ENCODE data around the gene FARSA.
A peak's percentile ranks its signal among the peaks of the same experiment; 100 is the strongest.

The FARSA gene

DNA sequence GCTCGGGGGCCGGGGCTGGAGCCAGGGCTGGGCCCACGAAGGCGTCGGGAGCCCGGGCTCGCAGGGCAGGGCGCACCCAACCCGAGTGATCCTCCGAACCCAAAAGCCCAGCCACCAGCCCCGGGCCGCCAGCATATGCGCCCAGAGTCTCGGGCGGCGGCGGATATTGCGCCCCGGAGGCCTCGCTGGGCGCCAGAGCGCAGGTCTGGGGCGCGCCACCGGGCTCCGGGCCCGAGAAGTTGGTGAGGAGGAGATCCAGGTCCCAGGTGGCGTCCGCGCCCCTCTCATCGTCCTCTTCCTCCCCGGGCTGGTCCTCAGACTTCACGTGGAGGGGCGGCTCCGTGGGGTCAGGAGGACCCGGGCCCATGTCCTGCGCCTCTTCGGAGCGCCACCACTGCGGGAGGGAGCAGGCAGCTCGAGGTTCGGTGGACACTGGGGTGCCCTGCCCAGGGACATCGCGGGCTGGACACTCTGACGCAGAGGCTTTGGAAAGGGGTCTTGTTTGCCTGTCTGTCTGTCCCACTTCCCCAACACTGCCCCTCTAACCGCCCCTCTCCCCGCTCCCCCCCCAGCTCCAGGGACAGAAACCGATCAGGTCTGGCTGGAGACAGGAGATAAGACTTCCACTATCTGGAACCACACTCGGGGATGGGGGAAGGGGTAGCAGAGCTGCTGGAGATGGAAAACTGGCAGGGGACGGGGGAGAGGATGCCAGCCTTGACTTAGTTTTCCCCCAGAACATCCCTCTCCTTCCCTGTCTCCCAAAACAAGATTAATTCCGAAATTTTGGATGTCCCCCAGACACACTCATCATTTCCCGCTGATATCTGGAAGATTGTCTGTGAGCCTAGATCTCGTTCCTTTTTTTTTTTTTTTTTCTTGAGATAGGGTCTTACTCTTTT, 47.5 kb downstream of the FARSA start:
- no peak overlapping the region for H3K4me3 ChIP-seq (ENCODE audit: low read depth, low read length)
- no peak for DNase-seq (ENCODE audit: low read depth)
- TF ChIP-seq, protein P1, sequence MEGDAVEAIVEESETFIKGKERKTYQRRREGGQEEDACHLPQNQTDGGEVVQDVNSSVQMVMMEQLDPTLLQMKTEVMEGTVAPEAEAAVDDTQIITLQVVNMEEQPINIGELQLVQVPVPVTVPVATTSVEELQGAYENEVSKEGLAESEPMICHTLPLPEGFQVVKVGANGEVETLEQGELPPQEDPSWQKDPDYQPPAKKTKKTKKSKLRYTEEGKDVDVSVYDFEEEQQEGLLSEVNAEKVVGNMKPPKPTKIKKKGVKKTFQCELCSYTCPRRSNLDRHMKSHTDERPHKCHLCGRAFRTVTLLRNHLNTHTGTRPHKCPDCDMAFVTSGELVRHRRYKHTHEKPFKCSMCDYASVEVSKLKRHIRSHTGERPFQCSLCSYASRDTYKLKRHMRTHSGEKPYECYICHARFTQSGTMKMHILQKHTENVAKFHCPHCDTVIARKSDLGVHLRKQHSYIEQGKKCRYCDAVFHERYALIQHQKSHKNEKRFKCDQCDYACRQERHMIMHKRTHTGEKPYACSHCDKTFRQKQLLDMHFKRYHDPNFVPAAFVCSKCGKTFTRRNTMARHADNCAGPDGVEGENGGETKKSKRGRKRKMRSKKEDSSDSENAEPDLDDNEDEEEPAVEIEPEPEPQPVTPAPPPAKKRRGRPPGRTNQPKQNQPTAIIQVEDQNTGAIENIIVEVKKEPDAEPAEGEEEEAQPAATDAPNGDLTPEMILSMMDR (conservative IDR thresholded peaks at IDR 0.05; ENCODE audit: low read depth, low read length), result no peak

DNA sequence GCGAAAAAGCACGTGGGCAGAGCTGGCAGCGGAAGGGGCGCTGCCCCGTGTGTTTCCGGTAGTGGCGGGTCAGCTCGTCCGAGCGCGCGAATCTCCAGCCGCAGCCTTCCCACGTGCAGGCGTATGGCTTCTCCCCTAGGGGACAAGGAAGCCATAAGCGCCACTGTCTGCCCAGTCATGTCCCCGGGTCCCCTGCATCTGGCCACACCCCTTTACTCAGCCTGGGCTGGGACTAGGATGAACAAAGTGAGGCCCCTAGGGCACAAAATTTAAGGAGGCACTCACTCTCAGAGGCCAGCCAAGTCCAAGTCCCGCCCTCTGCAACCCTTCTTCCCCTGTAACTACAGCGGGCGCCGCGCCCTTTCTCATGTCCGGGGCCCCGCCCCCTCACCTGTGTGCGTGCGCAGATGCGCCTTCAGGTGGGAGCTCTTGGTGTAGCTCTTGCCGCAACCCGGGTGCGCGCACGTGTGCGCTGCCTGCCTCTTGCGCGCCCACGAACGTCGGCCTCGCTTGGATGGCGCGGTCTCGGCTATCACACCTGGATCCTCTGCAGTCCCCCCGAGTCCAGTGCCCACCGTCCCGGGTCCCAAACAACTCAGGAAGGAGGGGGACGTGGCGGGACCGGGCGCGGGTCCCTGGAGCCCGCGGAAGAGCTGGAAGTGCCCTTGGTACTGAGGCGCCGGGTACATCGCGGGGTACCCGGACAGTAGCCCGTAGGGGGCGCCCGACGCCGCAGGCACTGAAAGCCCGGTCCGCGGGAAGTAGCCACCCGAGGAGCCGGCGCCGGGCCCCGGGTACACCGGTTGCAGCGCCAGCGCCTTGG, 48.4 kb downstream of the FARSA start:
- TF ChIP-seq, protein P1 (conservative IDR thresholded peaks at IDR 0.05; ENCODE audit: low read depth, low read length), result peak; percentile 69
- peak; percentile 58 for DNase-seq (ENCODE audit: low read depth)
- H3K4me3 ChIP-seq (ENCODE audit: low read depth, low read length), result peak overlapping the region; percentile 32

DNA sequence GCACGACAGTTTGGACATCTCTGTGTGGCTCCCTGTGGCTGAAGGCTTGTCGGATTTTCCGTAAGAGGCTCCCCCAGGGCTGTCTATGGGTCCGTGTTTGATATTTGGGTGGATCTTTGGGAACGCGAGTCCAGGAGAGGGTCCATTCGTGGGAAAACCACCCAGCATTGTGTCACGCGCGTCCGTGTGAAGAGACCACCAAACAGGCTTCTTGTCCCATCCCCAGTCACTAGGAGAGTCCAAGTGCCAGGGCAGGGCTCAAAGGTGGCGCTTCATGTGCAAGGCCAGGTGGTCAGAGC, 48.9 kb downstream of the FARSA start:
- H3K4me3 ChIP-seq (ENCODE audit: low read depth, low read length), result no peak overlapping the region
- TF ChIP-seq, protein P1 (conservative IDR thresholded peaks at IDR 0.05; ENCODE audit: low read depth, low read length), result no peak
- DNase-seq (ENCODE audit: low read depth), result no peak

DNA sequence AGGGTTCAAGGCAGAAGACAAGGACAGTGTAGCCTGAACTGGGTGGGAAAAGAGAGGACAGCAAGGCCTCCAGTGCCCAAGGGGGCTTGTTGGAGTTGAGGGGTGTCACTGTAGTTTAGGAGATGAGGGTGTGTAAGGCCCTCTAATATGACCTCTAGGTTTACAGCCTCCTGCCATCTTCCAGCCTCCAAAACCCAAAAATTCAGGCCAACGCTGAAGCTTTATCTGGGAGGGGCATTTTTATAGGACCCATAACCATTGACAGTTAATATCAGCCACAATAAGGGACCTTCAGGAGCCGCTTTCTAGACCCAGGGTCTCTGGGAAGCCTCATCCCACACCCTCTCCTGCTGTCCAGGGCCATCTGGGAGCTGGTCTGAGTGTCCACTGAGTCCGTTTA, 49.3 kb downstream of the FARSA start:
- no peak overlapping the region for H3K4me3 ChIP-seq (ENCODE audit: low read depth, low read length)
- no peak for DNase-seq (ENCODE audit: low read depth)

DNA sequence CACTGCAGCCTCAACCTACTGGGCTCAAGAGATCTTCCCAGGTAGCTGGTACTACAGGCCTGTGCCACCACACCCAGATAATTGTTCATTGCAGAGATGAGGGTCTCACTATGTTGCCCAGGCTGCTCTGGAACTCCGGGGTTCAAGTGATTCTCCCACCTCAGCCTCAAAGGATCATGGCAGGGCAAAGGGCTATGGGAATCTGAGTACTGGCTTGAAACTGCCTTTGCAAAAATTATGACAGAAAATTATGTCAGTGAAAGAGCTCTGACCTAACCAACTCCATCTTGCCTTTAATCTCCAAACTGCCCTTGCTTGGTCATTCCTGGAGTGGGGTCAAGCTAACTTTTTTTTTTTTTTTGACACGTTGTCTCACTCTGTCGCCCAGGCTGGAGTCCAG, 50.9 kb downstream of the FARSA start:
- no peak overlapping the region for H3K4me3 ChIP-seq (ENCODE audit: low read depth, low read length)
- TF ChIP-seq, protein P1 (conservative IDR thresholded peaks at IDR 0.05; ENCODE audit: low read depth, low read length), result no peak
- no peak for DNase-seq (ENCODE audit: low read depth)

More for the DNA sequence above, 49.3 kb downstream of the FARSA start:
- TF ChIP-seq, protein P1 (conservative IDR thresholded peaks at IDR 0.05; ENCODE audit: low read depth, low read length), result no peak

DNA sequence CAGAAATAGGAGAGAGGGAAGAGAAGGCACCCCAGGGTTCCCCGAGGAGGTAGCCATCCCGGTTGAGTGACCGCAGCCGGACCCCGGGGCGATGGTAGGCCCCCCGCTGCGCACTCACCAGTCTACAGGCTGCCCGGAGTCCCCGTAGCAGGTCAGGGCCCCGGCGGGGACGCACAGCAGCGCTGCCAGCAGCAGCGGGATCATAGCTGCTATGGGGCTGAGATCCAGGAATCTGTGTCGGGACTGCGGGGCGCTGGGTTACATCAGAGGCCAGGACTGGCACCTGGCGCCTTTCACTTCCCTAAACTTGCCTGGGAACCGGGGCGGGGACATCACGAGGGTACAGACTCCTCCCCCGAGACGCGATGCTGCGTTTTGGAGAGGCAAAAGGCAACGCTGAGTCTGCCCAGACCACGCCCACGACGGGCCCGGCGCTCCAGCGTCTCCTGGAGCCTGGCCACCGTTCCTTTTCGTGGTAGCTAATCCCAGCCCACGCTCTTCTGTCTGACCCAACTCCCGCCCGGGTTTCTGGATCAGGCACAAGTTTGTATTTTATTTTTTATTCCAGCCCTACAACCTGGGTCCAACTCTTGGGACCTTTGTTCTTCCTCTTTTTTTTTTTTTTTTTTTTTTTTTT, 52.2 kb downstream of the FARSA start, which contains the start of gene DNASE2:
DNASE2 (minus strand) TSS at position 278 of the 637 bp plus-strand sequence; CDS start at position 204, 74 bp downstream.
- peak; percentile 87 for DNase-seq (ENCODE audit: low read depth)
- TF ChIP-seq, protein P1 (conservative IDR thresholded peaks at IDR 0.05; ENCODE audit: low read depth, low read length), result no peak
- peak within 1 kb of the TSS; percentile 79 for H3K4me3 ChIP-seq (ENCODE audit: low read depth, low read length)
